DOHH2 (cell line): ENCODE results near the gene BCAR3.

Experiments used
- H3F3A ChIP-seq: fragments of 200-600 bp; sonication (generic), shearing (Covaris generic); 2 replicates; pipeline ENCODE4 v1.6.0; 2016; ENCODE audit warnings: antibody characterized with exemption, mild to moderate bottlenecking; ENCODE audit not compliant: control insufficient read depth, insufficient read depth
- H3K27ac ChIP-seq: fragments of 200-600 bp; sonication (generic); 2 replicates; pipeline ENCODE4 v1.5.1; 2014; ENCODE audit warnings: low read depth, mild to moderate bottlenecking, low read length, moderate library complexity
- H3K27me3 ChIP-seq: fragments of 200-600 bp; sonication (generic); 2 replicates; pipeline ENCODE4 v1.6.1; 2014; ENCODE audit warnings: mild to moderate bottlenecking, low read length, mixed read lengths; ENCODE audit not compliant: control insufficient read depth
- H3K36me3 ChIP-seq: fragments of 200-600 bp; sonication (generic); 2 replicates; pipeline ENCODE4 v1.6.1; 2014; ENCODE audit warnings: mild to moderate bottlenecking, low read length, moderate library complexity, mixed read lengths; ENCODE audit not compliant: control insufficient read depth
- H3K4me1 ChIP-seq: fragments of 200-600 bp; sonication (generic); 2 replicates; pipeline ENCODE4 v1.6.1; 2014; ENCODE audit warnings: mild to moderate bottlenecking, low read length, mixed read lengths; ENCODE audit not compliant: control insufficient read depth
- H3K4me2 ChIP-seq: fragments of 200-600 bp; sonication (generic); 2 replicates; pipeline ENCODE4 v1.6.0; 2014; ENCODE audit warnings: mild to moderate bottlenecking, low read length, moderate library complexity
- H3K4me3 ChIP-seq: fragments of 200-600 bp; sonication (generic); 2 replicates; pipeline ENCODE4 v1.5.1; 2014; ENCODE audit warnings: mild to moderate bottlenecking, low read length, mixed read lengths
- H3K79me2 ChIP-seq: fragments of 200-600 bp; sonication (generic); 2 replicates; pipeline ENCODE4 v1.6.1; 2014; ENCODE audit warnings: mild to moderate bottlenecking, low read length, mixed read lengths; ENCODE audit not compliant: control insufficient read depth
- H3K9me2 ChIP-seq: fragments of 200-600 bp; sonication (generic); replicated peaks from 2 replicates; pipeline ENCODE4 v1.6.1; 2014; ENCODE audit warnings: mild to moderate bottlenecking, low read length, mixed read lengths; ENCODE audit not compliant: control insufficient read depth
- H3K9me3 ChIP-seq: fragments of 200-600 bp; sonication (generic); 2 replicates; pipeline ENCODE4 v1.6.1; 2014; ENCODE audit warnings: antibody characterized with exemption, low read length, mixed read lengths; ENCODE audit not compliant: control insufficient read depth, insufficient read depth
- H4K20me1 ChIP-seq: fragments of 200-600 bp; sonication (generic); 2 replicates; pipeline ENCODE4 v1.6.0; 2014; ENCODE audit warnings: low read depth, mild to moderate bottlenecking, antibody characterized with exemption, low read length, moderate library complexity; ENCODE audit not compliant: control insufficient read depth, insufficient read depth
- CTCF ChIP-seq: fragments of 200-600 bp; sonication (generic); IDR thresholded peaks from one replicate; pipeline ENCODE4 v1.5.1; 2014; ENCODE audit warnings: antibody characterized with exemption, mild to moderate bottlenecking, low read depth, low read length; ENCODE audit not compliant: poor library complexity, severe bottlenecking
- EZH2phosphoT487 ChIP-seq: fragments of 200-600 bp; sonication (generic); IDR thresholded peaks from 2 replicates; pipeline ENCODE4 v1.6.1; 2017; ENCODE audit warnings: borderline replicate concordance, mild to moderate bottlenecking, antibody characterized with exemption, low read length, moderate library complexity, mixed read lengths

Gene BCAR3

GRCh38 chr1:93694819-93695218 is 13.2 kb upstream of the BCAR3 start:
- Histone ChIP-seq H3K79me2 (no peaks in the 10 kb centered on the region), H3K4me2 (peak overlapping the region; percentile 76), H3K4me3 (peak overlapping the region; percentile 51), H3K27ac (peak overlapping the region; percentile 86), H3K9me2 (no peaks in the 10 kb centered on the region), H3K27me3 (no peaks in the 10 kb centered on the region), H3K36me3 (no peaks in the 10 kb centered on the region), H3K4me1 (peaks cover 84% of the 10 kb centered on the region), H4K20me1 (no peaks in the 10 kb centered on the region), H3F3A (peaks cover 17% of the 10 kb centered on the region), H3K9me3 (no peaks in the 10 kb centered on the region)
- TF ChIP-seq CTCF, result no peak
- TF ChIP-seq EZH2phosphoT487, result no peak

DNA sequence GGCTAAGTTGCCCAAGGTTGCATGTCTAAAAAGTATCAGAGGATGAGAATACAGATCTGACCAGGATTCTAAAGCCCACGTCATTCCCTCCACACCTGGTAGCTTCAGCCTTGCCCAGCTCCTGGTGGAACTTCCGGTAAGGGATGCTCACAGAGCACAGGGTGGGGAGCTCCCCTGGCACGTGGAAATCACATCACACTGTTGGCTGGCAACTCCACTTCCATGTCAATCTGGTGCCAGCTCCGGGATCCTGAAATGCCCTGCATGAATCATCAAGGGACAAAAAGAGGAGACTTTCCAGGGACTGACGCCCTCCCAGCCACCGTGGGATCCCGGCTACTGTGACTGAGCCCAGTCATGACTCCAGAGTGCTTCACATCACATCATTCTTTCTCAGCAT is 12.4 kb upstream of the BCAR3 start:
- Histone ChIP-seq H3K27ac (peak overlapping the region; percentile 87), H4K20me1 (no peaks in the 10 kb centered on the region), H3K27me3 (no peaks in the 10 kb centered on the region), H3K79me2 (no peaks in the 10 kb centered on the region), H3K36me3 (no peaks in the 10 kb centered on the region), H3K4me2 (peak overlapping the region; percentile 76), H3K9me2 (no peaks in the 10 kb centered on the region), H3K4me1 (peaks cover 84% of the 10 kb centered on the region), H3F3A (peaks cover 24% of the 10 kb centered on the region), H3K9me3 (no peaks in the 10 kb centered on the region), H3K4me3 (peak overlapping the region; percentile 51; the same call in 1 of the 2 replicates)
- TF ChIP-seq CTCF, result no peak
- no peak for TF ChIP-seq EZH2phosphoT487

DNA sequence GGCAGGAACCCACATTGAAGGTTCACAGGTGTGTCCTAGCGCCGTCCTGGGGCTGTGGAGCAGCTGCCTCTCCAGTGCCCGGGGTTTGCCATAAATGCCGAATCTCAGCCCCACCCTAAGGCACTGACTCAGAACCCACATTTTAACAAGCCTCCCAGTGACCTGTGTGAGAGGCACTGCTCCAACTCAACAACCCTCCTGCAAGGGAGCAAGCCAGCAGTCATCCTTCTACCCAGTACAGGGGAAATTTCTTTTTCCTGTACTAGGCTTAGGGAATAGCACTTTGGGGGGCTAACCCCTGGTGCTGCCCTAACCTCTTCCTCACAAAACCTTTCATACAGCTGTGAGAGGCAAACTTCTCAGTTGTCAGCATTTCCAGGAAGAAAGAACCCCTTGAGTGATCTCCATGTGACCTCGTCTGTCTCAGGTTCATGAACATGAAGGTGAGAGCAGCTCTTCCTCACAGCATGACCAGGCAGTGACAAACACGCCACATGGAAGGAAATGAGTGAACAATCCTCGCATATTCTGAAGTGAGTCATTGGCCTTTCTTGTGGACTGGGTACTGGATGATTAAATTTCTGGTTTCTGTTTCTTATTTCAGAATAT is 11.4 kb upstream of the BCAR3 start:
- Histone ChIP-seq H3F3A (peaks cover 31% of the 10 kb centered on the region), H3K27ac (peak overlapping the region; percentile 87), H3K4me3 (peak overlapping the region; percentile 34), H3K4me2 (peak overlapping the region; percentile 76), H3K4me1 (peaks cover 86% of the 10 kb centered on the region), H4K20me1 (no peaks in the 10 kb centered on the region), H3K27me3 (no peaks in the 10 kb centered on the region), H3K36me3 (no peaks in the 10 kb centered on the region), H3K9me3 (no peaks in the 10 kb centered on the region), H3K9me2 (no peaks in the 10 kb centered on the region), H3K79me2 (no peaks in the 10 kb centered on the region)
- TF ChIP-seq EZH2phosphoT487, result no peak
- TF ChIP-seq CTCF, result no peak
